NCI-H2171 (cell line): ENCODE measurements around the gene SORCS2.

Source experiments
- DNase-seq: peaks from one replicate; lab custom pipeline; 2025; lab: John Stamatoyannopoulos, UW

The SORCS2 gene

GRCh38 chr4:7393601-7394575 lies 201.6 kb downstream of the SORCS2 start:
- no peak for DNase-seq

- no peak for DNase-seq
Measured at GRCh38 chr4:7394681-7395451, 202.5 kb downstream of the SORCS2 start.

- DNase-seq = no peak
Measured at GRCh38 chr4:7395645-7396044, 203.3 kb downstream of the SORCS2 start.

GRCh38 chr4:7396186-7396910 lies 204.0 kb downstream of the SORCS2 start:
- DNase-seq = no peak

- DNase-seq = no peak
Measured at GRCh38 chr4:7397206-7398103, 205.1 kb downstream of the SORCS2 start.

GRCh38 chr4:7398104-7398423 lies 205.7 kb downstream of the SORCS2 start:
- DNase-seq = peak; percentile 77

- DNase-seq = no peak
Measured at GRCh38 chr4:7398788-7399439, 206.6 kb downstream of the SORCS2 start.

GRCh38 chr4:7399440-7400234 lies 207.3 kb downstream of the SORCS2 start:
- no peak for DNase-seq

GRCh38 chr4:7400671-7401298 lies 208.4 kb downstream of the SORCS2 start:
- DNase-seq = no peak

GRCh38 chr4:7402526-7402925 lies 210.2 kb downstream of the SORCS2 start:
- no peak for DNase-seq

GRCh38 chr4:7403001-7403400 lies 210.7 kb downstream of the SORCS2 start:
- DNase-seq = no peak

- no peak for DNase-seq
Measured at GRCh38 chr4:7408166-7408565, 215.8 kb downstream of the SORCS2 start.

- no peak for DNase-seq
Measured at GRCh38 chr4:7410446-7410845, 218.1 kb downstream of the SORCS2 start.

GRCh38 chr4:7411491-7411890 lies 219.2 kb downstream of the SORCS2 start:
- DNase-seq = no peak

GRCh38 chr4:7411896-7412553 lies 219.7 kb downstream of the SORCS2 start:
- DNase-seq = no peak

GRCh38 chr4:7412554-7412912 lies 220.2 kb downstream of the SORCS2 start:
- DNase-seq = no peak

GRCh38 chr4:7414046-7414445 lies 221.7 kb downstream of the SORCS2 start:
- DNase-seq = no peak

GRCh38 chr4:7414736-7415510 lies 222.6 kb downstream of the SORCS2 start:
- no peak for DNase-seq
